Fibroblast of lung (primary cell): ENCODE results near the gene MLYCD. TPM values are rescaled to one million over a fixed set of nuclear protein-coding genes. Genes with fewer than 3 reads are reported as not detected.

ENCODE experiments used
- DNase-seq, 2 donors: peaks; one replicate each; pipeline versions ENCODE4 v3.0.0 to v3.0.0-alpha.2; 2010; ENCODE audit warnings: low read depth in 2 of 2
- H2AFZ ChIP-seq: 2 replicates; pipeline ENCODE4 v1.5.1; 2012; ENCODE audit warnings: low read length, control low read depth, inconsistent platforms
- H3K27ac ChIP-seq: 2 replicates; pipeline ENCODE4 v1.5.1; 2011; ENCODE audit warnings: low read length, control low read depth; ENCODE audit not compliant: insufficient read depth
- H3K27me3 ChIP-seq: 2 replicates; pipeline ENCODE4 v1.5.1; 2011; ENCODE audit warnings: mild to moderate bottlenecking, low read length; ENCODE audit not compliant: control insufficient read depth, insufficient read depth
- H3K36me3 ChIP-seq: 2 replicates; pipeline ENCODE4 v1.5.1; 2011; ENCODE audit warnings: low read length; ENCODE audit not compliant: control insufficient read depth, insufficient read depth
- H3K4me1 ChIP-seq: 2 replicates; pipeline ENCODE4 v1.5.1; 2011; ENCODE audit warnings: low read length; ENCODE audit not compliant: control insufficient read depth, insufficient read depth; ENCODE audit errors: extremely low read depth
- H3K4me2 ChIP-seq: 2 replicates; pipeline ENCODE4 v1.5.1; 2011; ENCODE audit warnings: low read length, control low read depth; ENCODE audit not compliant: insufficient read depth; ENCODE audit errors: extremely low read depth
- H3K4me3 ChIP-seq, 4 experiments: fragments of 200-600 bp in 1 of 4; sonication (generic) in 1 of 4; replicated peaks in 1 of 4; 2 replicates each; pipeline ENCODE4 v1.5.1; 2011 to 2016; ENCODE audit warnings: low read length in 4 of 4, low read depth in 3 of 4, mild to moderate bottlenecking in 3 of 4, control low read depth in 2 of 4, inconsistent platforms in 1 of 4, mixed read lengths in 1 of 4; ENCODE audit not compliant: insufficient read depth in 1 of 4; ENCODE audit errors: control extremely low read depth in 1 of 4
- H3K79me2 ChIP-seq: 2 replicates; pipeline ENCODE4 v1.5.1; 2012; ENCODE audit warnings: mild to moderate bottlenecking, low read length, inconsistent platforms; ENCODE audit not compliant: control insufficient read depth, insufficient read depth
- H3K9ac ChIP-seq: 2 replicates; pipeline ENCODE4 v1.5.1; 2011; ENCODE audit warnings: mild to moderate bottlenecking, low read length, control low read depth; ENCODE audit not compliant: insufficient read depth
- H3K9me3 ChIP-seq: 2 replicates; pipeline ENCODE4 v1.5.1; 2012; ENCODE audit warnings: low read depth, low read length; ENCODE audit not compliant: control insufficient read depth, insufficient read depth
- H4K20me1 ChIP-seq: 2 replicates; pipeline ENCODE4 v1.5.1; 2011; ENCODE audit warnings: low read length; ENCODE audit not compliant: control insufficient read depth, insufficient read depth; ENCODE audit errors: extremely low read depth
- CTCF ChIP-seq, 2 donors: IDR thresholded peaks in 1 of 2; conservative IDR thresholded peaks in 1 of 2; 1 replicate in 1 of 2; 2 replicates in 1 of 2; pipeline ENCODE4 v1.5.1; 2011 to 2012; ENCODE audit warnings: low read length in 2 of 2, control low read depth in 1 of 2, inconsistent platforms in 1 of 2, low read depth in 1 of 2, mild to moderate bottlenecking in 1 of 2
- EZH2 ChIP-seq: IDR thresholded peaks from 2 replicates; pipeline ENCODE4 v1.5.1; 2012; ENCODE audit warnings: low read length, control low read depth, mild to moderate bottlenecking; ENCODE audit errors: missing control alignments
- polyA plus RNA-seq, 2 donors: library from polyadenylated mRNA; depleted of rRNA in 1 of 2; stranded (reverse) in 1 of 2; unstranded in 1 of 2; fragments of >200 nt; gene quantifications; 2 replicates each; pipeline ENCODE4 v1.2.1, GENCODE V29; 2011 to 2012; ENCODE audit warnings: missing spikeins in 1 of 2
- total RNA-seq: library from RNA; depleted of rRNA; stranded (reverse); fragments of >200 nt; gene quantifications from 2 replicates; pipeline ENCODE4 v1.2.1, GENCODE V29; 2014

MLYCD gene
- total and polyA plus RNA-seq, 2 donors (not counting 1 experiment from before 2014, with no cell fraction given): 1.0 to 3.8 TPM

- TF ChIP-seq CTCF (conservative IDR thresholded peaks at IDR 0.05 in 1 of 2, IDR thresholded peaks at IDR 0.05 in 1 of 2; ENCODE audit: low read depth in 1 of 2, low read length in 2 of 2) (no peak), EZH2 (no peak)
- Histone ChIP-seq H3K27me3 (no peaks in the 10 kb centered on the region), H3K4me3 (no peak overlapping the region), H3K4me2 (no peak overlapping the region), H3K9ac (no peak overlapping the region), H4K20me1 (no peaks in the 10 kb centered on the region), H3K79me2 (no peaks in the 10 kb centered on the region), H3K9me3 (no peaks in the 10 kb centered on the region), H3K4me1 (no peaks in the 10 kb centered on the region), H3K27ac (no peak overlapping the region), H2AFZ (no peak overlapping the region), H3K36me3 (no peaks in the 10 kb centered on the region)
- DNase-seq: no peak
These were observed 35.7 kb downstream of the MLYCD start for GRCh38 chr16:83934684-83934977.

GRCh38 chr16:83935005-83935857 lies 36.3 kb downstream of the MLYCD start:
- H3K79me2 ChIP-seq: no peaks in the 10 kb centered on the region
- DNase-seq: no peak
- no peak overlapping the region for H2AFZ ChIP-seq
- H3K4me2 ChIP-seq: no peak overlapping the region
- no peaks in the 10 kb centered on the region for H3K9me3 ChIP-seq
- H3K9ac ChIP-seq: no peak overlapping the region
- TF ChIP-seq EZH2 (no peak), CTCF (conservative IDR thresholded peaks at IDR 0.05 in 1 of 2, IDR thresholded peaks at IDR 0.05 in 1 of 2; ENCODE audit: low read depth in 1 of 2, low read length in 2 of 2) (no peak)
- no peak overlapping the region for H3K4me3 ChIP-seq
- H3K27me3 ChIP-seq: no peaks in the 10 kb centered on the region
- no peaks in the 10 kb centered on the region for H3K36me3 ChIP-seq
- H3K27ac ChIP-seq: no peak overlapping the region
- H4K20me1 ChIP-seq: no peaks in the 10 kb centered on the region
- no peaks in the 10 kb centered on the region for H3K4me1 ChIP-seq

- H3K4me2 ChIP-seq: no peak overlapping the region
- H3K4me3 ChIP-seq: no peak overlapping the region
- no peak overlapping the region for H2AFZ ChIP-seq
- no peaks in the 10 kb centered on the region for H3K79me2 ChIP-seq
- H3K36me3 ChIP-seq: no peaks in the 10 kb centered on the region
- no peaks in the 10 kb centered on the region for H3K27me3 ChIP-seq
- H3K4me1 ChIP-seq: no peaks in the 10 kb centered on the region
- TF ChIP-seq EZH2 (no peak), CTCF (conservative IDR thresholded peaks at IDR 0.05 in 1 of 2, IDR thresholded peaks at IDR 0.05 in 1 of 2; ENCODE audit: low read depth in 1 of 2, low read length in 2 of 2) (no peak)
- no peaks in the 10 kb centered on the region for H3K9me3 ChIP-seq
- no peak for DNase-seq
- H3K9ac ChIP-seq: no peak overlapping the region
- no peak overlapping the region for H3K27ac ChIP-seq
- no peaks in the 10 kb centered on the region for H4K20me1 ChIP-seq
These were observed 36.9 kb downstream of the MLYCD start for GRCh38 chr16:83935858-83936255.
